Mucosa of descending colon (tissue), 3 donors: ENCODE data around the gene FRMD3. TPM values are rescaled to one million over a fixed set of nuclear protein-coding genes. Genes with fewer than 3 reads are reported as not detected.

Experiments
- ATAC-seq: fragments of 200-7000 bp; cut with Tn5 transposase; one replicate; pipeline ENCODE4 v1.9.1; 2020; ENCODE audit warnings: mild to moderate bottlenecking, moderate library complexity
- DNase-seq, 3 donors: peaks; one replicate each; pipeline ENCODE4 v3.0.0-alpha.2; 2020
- H3K36me3 ChIP-seq: fragments of 200-600 bp; one replicate; pipeline ENCODE4 v1.8.0; 2021; ENCODE audit warnings: low read depth, mild to moderate bottlenecking
- H3K4me1 ChIP-seq: fragments of 200-600 bp; one replicate; pipeline ENCODE4 v1.8.0; 2021; ENCODE audit warnings: low read depth, mild to moderate bottlenecking
- H3K4me3 ChIP-seq: fragments of 200-600 bp; one replicate; pipeline ENCODE4 v1.8.0; 2021; ENCODE audit warnings: mild to moderate bottlenecking
- H3K9me3 ChIP-seq: fragments of 200-600 bp; one replicate; pipeline ENCODE4 v1.8.0; 2021; ENCODE audit warnings: mild to moderate bottlenecking
- intact Hi-C, 2 donors: fragments of 100-400 bp; cut with DNase I in 1 of 2; cut with micrococcal nuclease in 1 of 2; formaldehyde crosslinking; loops; one replicate each; pipeline versions ENCODE4 v1.11.0 to v1.11.1; 2022; cut with DNase I, micrococcal nuclease
- total RNA-seq, 3 donors: library from RNA; stranded (reverse); fragmentation: NEBNext Ultra II Directional in 2 of 3; extraction: Animal tissue kit (Norgen Biotek cat#: 25700) in 2 of 3; gene quantifications; one replicate each; pipeline versions ENCODE4 v1.2.1 to v1.2.4, GENCODE V29; 2021 to 2023
- TF ChIP-seq, protein P1 (sequence below): fragments of 200-600 bp; IDR thresholded peaks from one replicate; pipeline ENCODE4 v1.8.0; 2022; ENCODE audit warnings: antibody characterized with exemption, mild to moderate bottlenecking
- donor health status: DM: no; HTN: no; CAD: no; lungs with moderate emphysema.
- donor health status: DM: no; HTN: no; CAD: no.
- donor health status: DM: no; HTN: yes; CAD: no.

FRMD3 gene
- total RNA-seq, 3 donors from 2014 or later: 12.2 to 27.4 (median 25.0) TPM

DNA sequence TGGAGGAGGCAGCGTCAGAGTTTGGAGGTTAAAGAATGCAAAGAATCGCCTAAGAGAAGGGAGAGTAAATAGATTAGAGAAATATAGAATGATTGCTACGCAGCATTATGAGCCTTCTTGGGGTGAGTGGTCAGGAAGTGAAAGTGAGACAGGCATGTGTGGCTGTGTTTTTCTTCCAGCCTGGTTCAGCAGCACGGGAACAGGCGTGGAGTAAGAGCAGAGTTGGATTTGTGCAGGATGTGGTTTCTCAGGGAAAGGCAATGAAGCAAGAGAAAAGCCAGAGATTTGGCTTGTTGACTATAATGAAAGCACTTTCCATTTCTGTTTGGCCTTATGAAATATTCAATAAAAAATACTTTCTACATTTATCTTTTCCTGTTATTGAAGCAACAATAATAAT lies 34.3 kb upstream of the FRMD3 start:
- Histone ChIP-seq H3K4me3 (no peak overlapping the region), H3K36me3 (no peaks in the 10 kb centered on the region), H3K4me1 (no peaks in the 10 kb centered on the region), H3K9me3 (no peaks in the 10 kb centered on the region)
- intact Hi-C loops: no loop called here
- ATAC-seq (no peak), DNase-seq (no peak)
- TF ChIP-seq, protein P1, sequence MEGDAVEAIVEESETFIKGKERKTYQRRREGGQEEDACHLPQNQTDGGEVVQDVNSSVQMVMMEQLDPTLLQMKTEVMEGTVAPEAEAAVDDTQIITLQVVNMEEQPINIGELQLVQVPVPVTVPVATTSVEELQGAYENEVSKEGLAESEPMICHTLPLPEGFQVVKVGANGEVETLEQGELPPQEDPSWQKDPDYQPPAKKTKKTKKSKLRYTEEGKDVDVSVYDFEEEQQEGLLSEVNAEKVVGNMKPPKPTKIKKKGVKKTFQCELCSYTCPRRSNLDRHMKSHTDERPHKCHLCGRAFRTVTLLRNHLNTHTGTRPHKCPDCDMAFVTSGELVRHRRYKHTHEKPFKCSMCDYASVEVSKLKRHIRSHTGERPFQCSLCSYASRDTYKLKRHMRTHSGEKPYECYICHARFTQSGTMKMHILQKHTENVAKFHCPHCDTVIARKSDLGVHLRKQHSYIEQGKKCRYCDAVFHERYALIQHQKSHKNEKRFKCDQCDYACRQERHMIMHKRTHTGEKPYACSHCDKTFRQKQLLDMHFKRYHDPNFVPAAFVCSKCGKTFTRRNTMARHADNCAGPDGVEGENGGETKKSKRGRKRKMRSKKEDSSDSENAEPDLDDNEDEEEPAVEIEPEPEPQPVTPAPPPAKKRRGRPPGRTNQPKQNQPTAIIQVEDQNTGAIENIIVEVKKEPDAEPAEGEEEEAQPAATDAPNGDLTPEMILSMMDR: no peak

DNA sequence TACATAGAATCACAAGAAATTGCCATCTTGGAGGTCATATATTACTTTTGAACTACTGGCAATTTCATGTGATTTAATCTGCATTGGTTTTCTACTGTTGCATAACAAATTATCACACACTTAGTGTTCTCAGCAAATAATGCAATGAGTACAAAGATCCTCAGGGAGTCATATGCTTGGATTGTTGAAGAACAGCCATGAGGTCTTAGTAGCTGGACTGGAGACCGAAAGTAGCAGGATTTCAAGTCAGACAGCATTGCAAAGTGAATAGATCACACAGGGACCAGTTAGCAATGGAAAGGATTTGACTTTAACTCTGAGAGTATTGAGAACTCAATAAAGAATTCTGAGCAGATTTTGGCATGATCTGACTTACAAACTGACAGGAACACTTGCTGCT lies 32.2 kb upstream of the FRMD3 start:
- TF ChIP-seq, protein P1: no peak
- no peak for DNase-seq
- intact Hi-C loops: no loop called here
- no peaks in the 10 kb centered on the region for H3K9me3 ChIP-seq
- no peaks in the 10 kb centered on the region for H3K4me1 ChIP-seq
- no peak overlapping the region for H3K4me3 ChIP-seq
- ATAC-seq: no peak
- no peaks in the 10 kb centered on the region for H3K36me3 ChIP-seq

DNA sequence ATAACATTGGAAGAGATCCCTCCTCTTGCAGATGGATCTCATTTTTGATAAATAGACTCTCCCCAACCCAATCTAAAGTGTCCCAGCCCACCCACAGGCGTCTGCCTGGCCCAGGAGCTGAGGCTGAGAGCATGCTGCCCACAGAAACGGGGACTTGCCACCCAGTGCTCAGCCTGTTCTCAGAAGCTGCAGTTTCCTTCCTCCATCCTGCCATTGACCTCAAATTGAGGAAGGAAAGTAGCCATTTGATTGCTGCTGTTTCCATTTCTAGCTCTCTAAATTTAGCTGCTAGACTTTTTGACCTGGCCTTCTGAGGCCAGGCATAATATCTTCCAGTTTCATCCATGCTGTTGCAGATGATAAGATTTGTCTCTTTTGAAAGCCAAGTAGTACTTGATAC lies 31.1 kb upstream of the FRMD3 start:
- intact Hi-C loops: no loop called here
- Histone ChIP-seq H3K4me1 (no peaks in the 10 kb centered on the region), H3K9me3 (no peaks in the 10 kb centered on the region), H3K36me3 (no peaks in the 10 kb centered on the region), H3K4me3 (no peak overlapping the region)
- ATAC-seq: no peak
- TF ChIP-seq, protein P1: no peak
- no peak for DNase-seq

DNA sequence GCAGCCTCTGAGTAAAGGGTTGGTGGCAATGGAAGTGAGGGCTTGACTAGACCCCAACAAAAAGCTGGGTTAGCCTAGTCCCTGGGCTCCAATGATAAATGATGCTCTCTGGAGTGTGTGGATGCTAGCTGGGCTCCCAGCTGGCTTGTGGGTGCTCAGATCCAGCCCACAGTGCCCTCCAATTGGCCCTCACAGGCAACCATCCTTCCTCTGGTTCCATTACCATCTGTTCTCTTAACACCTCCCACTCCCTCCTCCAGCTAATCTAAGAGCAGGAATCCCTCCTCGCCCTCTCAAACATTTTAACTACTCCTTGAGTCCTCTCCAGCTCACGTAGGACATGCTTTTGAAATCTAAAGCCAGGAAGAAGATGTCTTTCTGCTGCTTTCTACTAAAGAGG lies 25.2 kb upstream of the FRMD3 start:
- Histone ChIP-seq H3K9me3 (no peaks in the 10 kb centered on the region), H3K4me3 (no peak overlapping the region), H3K4me1 (no peaks in the 10 kb centered on the region), H3K36me3 (no peaks in the 10 kb centered on the region)
- TF ChIP-seq, protein P1: no peak
- ATAC-seq (no peak), DNase-seq (no peak)
- intact Hi-C loops: no loop called here

DNA sequence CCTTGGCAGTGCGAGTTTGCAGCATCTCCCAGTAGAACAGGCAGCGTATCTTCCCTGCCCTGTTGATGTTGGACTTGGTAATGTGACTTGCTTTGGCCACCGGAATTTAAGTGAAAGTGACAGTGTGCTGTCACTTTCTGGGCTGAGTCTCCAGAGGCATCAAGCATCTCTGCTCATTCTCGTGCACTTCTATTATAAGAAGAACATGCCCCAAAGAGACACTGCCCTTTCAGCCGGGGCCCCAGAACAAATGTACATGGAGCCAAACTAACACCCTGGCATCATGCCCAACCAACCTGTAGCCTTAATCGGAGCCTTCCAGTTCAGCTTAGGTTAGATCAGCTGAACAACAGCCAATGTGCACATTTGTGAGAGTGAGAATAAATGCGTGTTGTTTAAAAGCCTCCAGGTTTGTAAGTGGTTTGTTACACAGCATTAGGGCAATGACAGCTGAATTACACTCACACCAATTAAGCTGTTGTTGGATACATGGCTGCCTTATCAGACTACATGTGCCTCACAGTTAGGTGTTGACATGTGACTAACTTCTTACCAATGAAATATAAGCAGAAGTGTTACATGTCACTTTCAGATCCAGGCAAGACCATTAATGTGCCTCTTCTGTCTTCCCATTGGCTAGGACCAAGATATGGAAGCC lies 22.1 kb upstream of the FRMD3 start:
- DNase-seq (no peak), ATAC-seq (no peak)
- intact Hi-C loops: no loop called here
- Histone ChIP-seq H3K4me1 (no peaks in the 10 kb centered on the region), H3K9me3 (no peaks in the 10 kb centered on the region), H3K36me3 (no peaks in the 10 kb centered on the region), H3K4me3 (no peak overlapping the region)
- TF ChIP-seq, protein P1: no peak

DNA sequence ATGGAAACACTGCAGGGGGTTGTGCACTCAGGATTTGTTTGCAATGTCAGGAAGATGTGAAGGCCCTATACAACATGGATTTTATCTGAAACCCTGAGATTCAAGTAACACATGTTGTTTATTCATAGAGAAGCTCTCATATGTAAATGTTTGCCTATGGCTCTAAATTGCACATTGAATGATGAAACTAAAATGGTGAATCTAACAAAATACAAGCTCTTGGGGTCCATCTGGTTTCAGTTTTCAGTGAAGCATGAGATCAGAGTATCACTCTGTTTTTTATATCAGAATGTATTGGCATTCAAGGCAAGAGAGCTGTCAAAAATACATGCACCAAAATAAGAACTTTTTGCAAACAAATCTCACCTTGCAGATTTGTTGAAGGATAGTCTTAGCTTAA lies 19.6 kb upstream of the FRMD3 start:
- no peak overlapping the region for H3K4me3 ChIP-seq
- no peaks in the 10 kb centered on the region for H3K4me1 ChIP-seq
- ATAC-seq (no peak), DNase-seq (no peak)
- intact Hi-C loops: no loop called here
- no peaks in the 10 kb centered on the region for H3K9me3 ChIP-seq
- TF ChIP-seq, protein P1: no peak
- H3K36me3 ChIP-seq: no peaks in the 10 kb centered on the region
